ENCODE results near the gene C1orf174. TPM values are rescaled to one million over a fixed set of nuclear protein-coding genes. Genes with fewer than 3 reads are reported as not detected.

C1orf174 gene
- total and polyA plus RNA-seq, 2 of the 4 experiments (the other 2 are of a cell fraction), result 26.7 to 45.7 TPM

DNA sequence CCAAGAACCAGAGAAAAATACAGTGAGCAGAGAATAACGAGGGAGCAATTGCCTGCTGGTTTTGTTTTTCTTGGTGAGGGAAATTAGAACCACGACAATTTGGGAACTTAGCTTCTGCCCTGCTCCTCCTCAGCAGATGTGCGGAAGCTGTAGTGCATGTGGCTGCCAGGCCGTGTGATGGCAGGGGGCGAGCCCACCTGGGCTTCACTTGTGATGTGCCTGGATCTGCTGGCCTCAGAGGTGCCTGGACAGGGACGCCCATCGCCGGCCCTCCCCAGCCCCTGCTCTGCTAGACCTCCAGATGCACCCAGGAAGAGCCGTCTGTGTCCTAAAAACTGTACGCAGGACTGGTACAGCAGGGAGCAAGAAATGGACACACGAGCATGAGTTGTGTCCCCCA is 28.5 kb upstream of the C1orf174 start:
- POLR2A ChIA-PET (ENCODE audit: unreplicated experiment), result no interaction called here
- CTCF ChIA-PET, result no interaction called here
- Histone ChIP-seq H3K4me2 (ENCODE audit: low read depth, low read length) (no peak overlapping the region), H3K14ac (replicated peaks; ENCODE audit: low read depth, low read length) (no peak overlapping the region), H3K18ac (ENCODE audit: low read depth, low read length) (no peak overlapping the region), H3K9me3 (ENCODE audit: control insufficient read depth, insufficient read depth, low read length) (peaks cover 16% of the 10 kb centered on the region; the same call in 1 of the 2 replicates), H3K4ac (ENCODE audit: low read depth, low read length) (no peak overlapping the region), H3K4me3 (ENCODE audit: insufficient read depth, low read depth, low read length) (no peak overlapping the region), H3K79me1 (ENCODE audit: low read depth in 1 of 2, low read length in 2 of 2) (no peaks in the 10 kb centered on the region), H2AK5ac (ENCODE audit: low read depth, low read length) (no peak overlapping the region), H3K56ac (ENCODE audit: extremely low read depth, insufficient read depth, low read length) (no peak overlapping the region), H4K8ac (ENCODE audit: low read depth in 2 of 2, low read length in 2 of 2) (no peak overlapping the region), H4K5ac (ENCODE audit: low read depth, low read length) (no peak overlapping the region), H2BK15ac (ENCODE audit: low read depth, low read length) (no peak overlapping the region), H3K4me1 (ENCODE audit: control insufficient read depth, insufficient read depth, low read length) (no peaks in the 10 kb centered on the region), H3K36me3 (ENCODE audit: control insufficient read depth, insufficient read depth, low read length) (no peaks in the 10 kb centered on the region), H3K9me1 (ENCODE audit: insufficient read depth, low read length) (no peaks in the 10 kb centered on the region), H2BK5ac (ENCODE audit: low read depth, low read length, poor library complexity, severe bottlenecking) (no peak overlapping the region), H4K20me1 (ENCODE audit: insufficient read depth, low read length) (no peaks in the 10 kb centered on the region), H2AFZ (replicated peaks; ENCODE audit: low read length, poor library complexity) (peak overlapping the region; percentile 51), H4K91ac (ENCODE audit: insufficient read depth, low read depth, low read length) (no peak overlapping the region), H3K27me3 (ENCODE audit: control insufficient read depth, insufficient read depth, low read length) (no peaks in the 10 kb centered on the region), H2BK20ac (ENCODE audit: low read depth, low read length) (no peak overlapping the region), H2AK9ac (replicated peaks; ENCODE audit: low read depth, low read length, poor library complexity) (no peak overlapping the region), H3K23ac (ENCODE audit: low read depth, low read length) (no peak overlapping the region), H3K27ac (ENCODE audit: insufficient read depth, low read length) (no peak overlapping the region), H3K9ac (ENCODE audit: low read depth, low read length) (no peak overlapping the region), H2BK120ac (ENCODE audit: low read depth, low read length) (no peak overlapping the region)
- dilution Hi-C loops (cut with HindIII; ENCODE audit: low sequenced_read_pairs, unreplicated experiment), result no loop called here
- in situ Hi-C loops (cut with MboI; ENCODE audit: low sequenced_read_pairs), result no loop called here
- WGBS, 2 experiments (ENCODE audit: extremely low coverage in 2 of 2, insufficient read length in 1 of 2), result 40% methylated on average over 1 of the region's 11 CpGs; no CpG with 5 or more reads in 1 of the 2 experiments
- ATAC-seq (ENCODE audit: low read depth) (no peak), DNase-seq (no peak)
- no peak for TF ChIP-seq CHD1 (IDR thresholded peaks at IDR 0.05; ENCODE audit: low read depth, low read length)
- no peak for TF ChIP-seq NFE2L2 (IDR thresholded peaks at IDR 0.05; ENCODE audit: low read depth, low read length)
- TF ChIP-seq SMC3 (IDR thresholded peaks at IDR 0.05; ENCODE audit: low read depth, low read length), result no peak
- TF ChIP-seq RAD21 (IDR thresholded peaks at IDR 0.05; ENCODE audit: low read length), result no peak
- no peak for TF ChIP-seq MXI1 (IDR thresholded peaks at IDR 0.05; ENCODE audit: borderline replicate concordance, low read depth, low read length)
- TF ChIP-seq MAFK (IDR thresholded peaks at IDR 0.05; ENCODE audit: low read depth, low read length), result no peak
- no peak for TF ChIP-seq POLR2A (IDR thresholded peaks at IDR 0.05; ENCODE audit: low read depth, low read length)
- no peak for TF ChIP-seq BHLHE40 (IDR thresholded peaks at IDR 0.05; ENCODE audit: low read depth, low read length)
- no TSS peak for BruUV-seq (replicated peaks)
- intact Hi-C loops (cut with micrococcal nuclease), result no loop called here

Data from IMR-90 (cell line).